Pulmonary artery endothelial cell (primary cell): ENCODE results near the gene ZNF791. TPM values are rescaled to one million over a fixed set of nuclear protein-coding genes. Genes with fewer than 3 reads are reported as not detected.
"Not testable (repeated sequence)": the region's sequence is repeated elsewhere in the genome, so short reads cannot be mapped to it uniquely, and the experiment has no call there.

Experiments used
- DNase-seq: peaks from one replicate; pipeline ENCODE4 v3.0.0-alpha.2; 2011; ENCODE audit warnings: low read depth, low spot score
- total RNA-seq: library from RNA; depleted of rRNA; stranded (reverse); fragments of >200 nt; gene quantifications from 2 replicates; pipeline ENCODE4 v1.2.3, GENCODE V29; 2014

Gene ZNF791
- total RNA-seq, 1 donor from 2014 or later, result 17.4 TPM

DNA sequence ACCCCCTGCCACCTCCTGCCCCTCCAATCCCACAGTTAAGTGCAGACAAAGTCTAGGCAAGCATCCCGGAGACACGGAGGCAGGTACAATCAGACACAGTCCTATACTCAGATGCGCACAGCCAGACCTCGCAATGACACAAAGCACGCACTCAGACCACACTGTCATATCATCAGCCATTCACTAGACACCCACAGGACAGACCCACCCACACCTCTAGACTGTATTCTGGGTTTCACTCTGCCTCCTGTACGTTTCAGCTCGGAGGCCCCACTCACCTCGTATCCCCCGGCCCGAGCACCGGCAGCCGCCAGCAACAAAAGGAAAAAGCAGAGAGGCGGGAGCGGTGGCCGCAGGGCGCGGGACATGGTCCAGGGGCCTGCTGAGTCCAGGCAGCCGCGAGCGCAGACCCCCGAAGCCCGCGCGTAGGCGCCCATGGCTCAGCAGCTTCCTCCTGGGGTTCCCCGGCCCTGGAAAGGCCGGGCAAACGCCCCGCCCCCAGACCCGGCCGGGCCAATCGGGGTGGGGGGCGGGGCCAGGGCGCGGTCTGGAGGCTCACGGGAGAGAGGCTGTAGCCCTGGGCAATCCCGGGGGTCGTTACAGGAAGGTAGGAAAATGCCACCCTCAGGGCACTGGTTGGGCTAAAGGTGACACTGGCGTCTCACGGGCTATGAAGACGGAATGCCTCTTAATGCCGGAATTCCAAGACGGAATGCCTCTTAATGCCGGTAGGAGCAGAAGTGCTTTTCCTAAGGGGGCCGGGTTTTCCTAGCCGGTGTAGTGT is 55.7 kb downstream of the ZNF791 start, which contains the start of the genes MAN2B1 and WDR83:
Gene MAN2B1 (minus strand): TSS at position 478 of the 784 bp plus-strand sequence. CDS start 41 bp downstream, at position 437.
Gene WDR83 (plus strand): TSS at position 543 of the 784 bp plus-strand sequence. CDS start 2,984 bp downstream, outside the sequence.
- DNase-seq, result no peak

DNA sequence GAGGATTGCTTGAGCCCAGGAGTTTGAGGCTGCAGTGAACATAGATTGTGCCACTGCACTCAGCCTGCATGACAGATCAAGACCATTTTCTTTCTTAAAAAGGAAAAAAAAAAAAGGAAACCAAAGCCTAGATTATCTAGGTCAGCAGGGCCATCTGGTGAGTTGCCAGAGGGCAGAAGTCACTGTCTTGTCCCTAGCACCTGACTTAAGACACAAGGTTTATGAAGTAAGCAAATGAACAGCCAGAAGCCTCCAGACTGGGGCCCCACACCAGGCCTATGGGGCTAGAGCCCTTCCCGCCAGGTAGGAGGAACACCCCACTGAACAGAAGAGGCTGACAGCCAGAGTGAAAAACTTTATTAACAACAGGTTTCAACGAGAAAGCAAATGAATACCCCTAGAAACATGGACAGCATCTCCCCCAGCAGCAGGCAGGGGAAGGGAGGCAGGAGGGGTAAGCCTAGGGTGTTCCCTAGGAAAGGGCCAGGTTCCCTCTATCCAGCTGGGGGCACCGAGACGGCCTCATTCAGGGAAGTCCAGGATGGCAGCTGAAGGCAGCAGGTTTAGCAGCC is 57.1 kb downstream of the ZNF791 start:
- no peak for DNase-seq

DNA sequence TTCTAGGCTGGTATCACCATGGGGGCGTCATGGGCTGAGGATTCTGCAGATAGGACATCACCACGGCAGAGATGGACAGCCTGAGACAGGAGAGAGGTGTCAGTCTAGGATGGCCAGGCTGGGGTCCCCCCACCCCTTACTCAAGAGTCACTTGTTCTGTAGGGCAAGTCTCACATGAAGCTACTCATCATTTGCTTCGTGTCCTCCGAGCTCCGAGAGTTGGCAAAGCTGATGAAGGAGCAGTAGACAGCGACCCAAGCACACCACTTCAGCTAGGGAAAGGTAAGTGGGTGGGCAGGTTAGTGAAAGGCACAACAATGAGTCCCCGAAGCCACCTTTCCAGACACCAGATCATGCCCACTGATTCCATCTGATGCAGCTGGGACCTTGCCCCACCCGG is 57.6 kb downstream of the ZNF791 start:
- no peak for DNase-seq

GRCh38 chr19:12668932-12669269 is 58.2 kb downstream of the ZNF791 start:
- DNase-seq, result no peak

- no peak for DNase-seq
Measured at GRCh38 chr19:12669270-12670158, 58.8 kb downstream of the ZNF791 start.

- DNase-seq, result no peak
Measured at GRCh38 chr19:12670159-12670928, 59.6 kb downstream of the ZNF791 start.

DNA sequence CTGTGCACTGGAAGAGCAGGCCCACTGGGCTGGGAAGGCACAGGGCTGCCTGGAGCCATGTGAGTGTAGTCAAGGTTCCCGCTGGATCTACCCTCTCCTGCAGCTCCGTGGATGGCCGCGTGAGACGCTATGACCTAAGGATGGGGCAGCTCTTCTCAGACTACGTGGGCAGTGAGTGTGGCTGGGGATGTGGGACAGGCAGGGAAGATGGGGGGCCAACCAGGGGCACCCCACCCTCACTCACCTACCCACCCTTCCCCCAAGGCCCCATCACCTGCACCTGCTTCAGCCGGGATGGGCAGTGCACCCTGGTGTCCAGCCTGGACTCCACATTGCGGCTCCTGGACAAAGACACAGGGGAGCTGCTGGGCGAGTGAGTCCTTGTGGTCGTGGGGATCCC is 62.0 kb downstream of the ZNF791 start:
- no peak for DNase-seq

DNA sequence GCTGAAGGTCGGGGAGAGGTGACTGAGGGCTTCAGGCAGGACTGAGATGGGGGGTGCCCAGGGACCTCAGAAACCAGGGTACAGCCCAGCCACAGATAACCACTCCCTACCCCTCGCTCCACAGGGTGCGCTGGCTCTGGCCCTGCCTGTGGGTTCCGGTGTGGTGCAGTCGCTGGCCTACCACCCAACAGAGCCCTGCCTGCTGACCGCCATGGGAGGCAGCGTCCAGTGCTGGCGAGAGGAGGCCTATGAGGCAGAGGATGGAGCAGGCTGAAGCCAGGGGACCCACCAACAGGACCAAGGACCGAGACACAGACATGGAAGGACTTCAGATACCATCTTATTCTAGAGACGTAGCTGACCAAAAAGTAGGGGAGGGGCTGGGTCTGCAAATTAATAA is 64.7 kb downstream of the ZNF791 start:
- DNase-seq, result no peak

GRCh38 chr19:12675940-12676339 is 65.2 kb downstream of the ZNF791 start:
- no peak for DNase-seq

- DNase-seq, result no peak
Measured at GRCh38 chr19:12676384-12676792, 65.7 kb downstream of the ZNF791 start.

DNA sequence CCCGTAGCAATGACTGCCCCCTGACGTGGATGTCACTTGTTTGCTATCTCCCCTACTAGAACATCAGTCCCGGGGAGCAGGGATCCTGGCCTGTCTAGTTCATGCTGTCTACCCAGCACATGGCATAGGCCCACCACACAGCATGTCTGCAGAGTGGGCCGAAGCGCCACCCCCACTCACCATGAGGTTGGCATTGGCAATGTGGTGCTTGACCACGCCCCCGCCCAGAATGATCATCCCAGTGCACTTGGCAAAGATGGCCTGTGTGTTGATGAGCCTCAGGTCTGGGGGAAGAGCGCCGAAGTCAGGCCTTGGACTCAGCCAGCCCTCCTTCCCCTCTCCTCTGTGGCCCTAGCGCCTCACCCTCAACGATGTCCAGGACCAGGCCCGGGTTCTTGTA is 66.2 kb downstream of the ZNF791 start:
- DNase-seq, result no peak

DNA sequence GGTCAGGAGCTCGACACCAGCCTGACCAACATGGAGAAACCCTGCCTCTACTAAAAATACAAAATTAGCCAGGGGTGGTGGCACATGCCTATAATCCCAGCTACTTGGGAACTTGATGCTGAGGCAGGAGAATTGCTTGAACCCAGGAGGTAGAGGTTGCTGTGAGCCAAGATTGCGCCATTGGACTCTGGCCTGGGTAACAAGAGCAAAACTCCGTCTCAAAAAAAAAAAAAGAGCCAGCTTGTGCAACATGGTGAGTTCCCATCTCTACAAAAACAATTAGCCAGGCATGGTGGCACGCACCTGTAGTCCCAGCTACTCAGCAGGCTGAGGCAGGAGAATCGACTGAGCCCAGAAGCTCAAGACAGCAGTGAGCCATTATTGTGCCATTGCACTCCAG is 67.3 kb downstream of the ZNF791 start:
- not testable (repeated sequence) for DNase-seq

- no peak for DNase-seq
Measured at GRCh38 chr19:12680034-12680433, 69.3 kb downstream of the ZNF791 start.

- DNase-seq, result peak; percentile 93
Measured at GRCh38 chr19:12681074-12681987, 70.6 kb downstream of the ZNF791 start, which contains the start of gene DHPS. Gene DHPS (minus strand): TSS chr19:12681880. CDS start chr19:12681766, 114 bp downstream.

Other genes with a start within 250 kb of the ZNF791 start
- 0.92 and 2.8 TPM in 2 replicates for gene ZNF442, start 245.2 kb upstream of the ZNF791 start, total RNA-seq
- 4.4 and 6.1 TPM in 2 replicates for gene ZNF799, start 209.6 kb upstream of the ZNF791 start, total RNA-seq
- 3.6 and 6.0 TPM in 2 replicates for gene ZNF443, start 169.9 kb upstream of the ZNF791 start, total RNA-seq
- 2.6 and 3.9 TPM in 2 replicates for gene ZNF709, start 126.1 kb upstream of the ZNF791 start, total RNA-seq
- 6.8 and 9.1 TPM in 2 replicates for gene ZNF564, start 59.4 kb upstream of the ZNF791 start, total RNA-seq
- gene ZNF490, start 107 bp upstream of the ZNF791 start, total RNA-seq, result 6.0 and 9.7 TPM in 2 replicates
- gene MAN2B1, start 55.8 kb downstream of the ZNF791 start, total RNA-seq, result 27.1 and 41.5 TPM in 2 replicates
- gene WDR83, start 55.9 kb downstream of the ZNF791 start, total RNA-seq, result 7.5 and 10.9 TPM in 2 replicates
- gene DHPS, start 71.0 kb downstream of the ZNF791 start, total RNA-seq, result 58.6 and 60.9 TPM in 2 replicates
- gene GNG14, start 77.1 kb downstream of the ZNF791 start, total RNA-seq, result not detected in 2 replicates
- 8.4 and 14.8 TPM in 2 replicates for gene FBXW9, start 85.7 kb downstream of the ZNF791 start, total RNA-seq
- gene TNPO2, start 113.0 kb downstream of the ZNF791 start, total RNA-seq, result 23.9 and 31.4 TPM in 2 replicates
- 161 and 169 TPM in 2 replicates for gene TRIR, start 123.8 kb downstream of the ZNF791 start, total RNA-seq
- 113 and 115 TPM in 2 replicates for gene GET3, start 126.6 kb downstream of the ZNF791 start, total RNA-seq
- gene BEST2, start 140.9 kb downstream of the ZNF791 start, total RNA-seq, result not detected in 2 replicates
- 11.4 and 11.5 TPM in 2 replicates for gene HOOK2, start 164.6 kb downstream of the ZNF791 start, total RNA-seq
- 33.4 and 41.1 TPM in 2 replicates for gene JUNB, start 180.6 kb downstream of the ZNF791 start, total RNA-seq
- 186 and 250 TPM in 2 replicates for gene PRDX2, start 190.9 kb downstream of the ZNF791 start, total RNA-seq
- 0.13 TPM in 1 of 2 replicates, not detected in the other for gene THSD8, start 191.1 kb downstream of the ZNF791 start, total RNA-seq
- 34.7 and 50.5 TPM in 2 replicates for gene RNASEH2A, start 195.7 kb downstream of the ZNF791 start, total RNA-seq
- not detected in 2 replicates for gene RTBDN, start 223.7 kb downstream of the ZNF791 start, total RNA-seq
- 0.18 and 0.59 TPM in 2 replicates for gene MAST1, start 227.6 kb downstream of the ZNF791 start, total RNA-seq